Stimulated activated CD4-positive, alpha-beta T cell treated with anti-CD3 and anti-CD28 coated beads, TNF-alpha, amount 100 ng/mL, for 24 hours (primary cell): ENCODE data around the gene TTBK1.

Experiments used
- DNase-seq, 3 experiments: peaks; one replicate each; pipeline ENCODE4 v3.0.0-alpha.2; 2020; ENCODE audit warnings: low read depth in 3 of 3

The TTBK1 gene

DNA sequence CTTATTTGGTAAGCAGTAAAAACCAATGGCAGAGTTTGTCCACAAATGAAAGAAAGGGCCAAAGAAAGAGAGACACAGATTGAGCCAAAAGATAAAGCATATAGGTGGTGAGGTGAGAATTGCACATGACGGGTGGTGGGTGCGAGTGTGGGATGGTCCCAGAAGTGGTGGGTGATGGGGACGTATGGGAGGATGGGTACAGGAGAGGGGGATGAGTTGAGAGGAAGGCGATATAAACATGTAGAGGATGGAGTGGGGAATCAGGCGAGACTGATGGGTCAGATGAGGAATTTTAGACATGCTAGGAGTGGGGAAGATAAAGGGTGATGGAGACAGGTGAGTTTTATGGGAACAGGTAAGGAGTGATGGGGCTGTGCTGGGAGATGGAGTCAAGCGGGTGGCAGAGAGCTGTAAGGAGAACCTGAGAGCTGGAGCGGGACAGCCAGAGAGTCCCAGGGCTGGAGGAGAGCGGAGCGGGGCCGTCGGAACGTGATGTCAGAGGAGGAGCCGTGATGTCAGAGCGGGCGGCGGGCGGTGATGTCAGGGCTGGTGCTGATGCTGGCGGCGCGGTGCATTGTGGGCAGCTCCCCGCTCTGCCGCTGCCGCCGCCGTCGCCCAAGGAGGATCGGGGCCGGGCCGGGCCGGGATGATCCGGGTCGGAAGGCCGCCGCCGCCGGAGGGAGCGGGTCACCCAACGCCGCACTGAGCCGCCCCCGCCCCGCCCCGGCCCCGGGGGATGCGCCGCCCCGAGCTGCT is at the start of gene TTBK1:
TTBK1 (plus strand) TSS at position 574 of the 756 bp plus-strand sequence. CDS start 3,180 bp downstream, outside the sequence.
- DNase-seq: peak in 1 of 3 experiments; percentile 34

DNA sequence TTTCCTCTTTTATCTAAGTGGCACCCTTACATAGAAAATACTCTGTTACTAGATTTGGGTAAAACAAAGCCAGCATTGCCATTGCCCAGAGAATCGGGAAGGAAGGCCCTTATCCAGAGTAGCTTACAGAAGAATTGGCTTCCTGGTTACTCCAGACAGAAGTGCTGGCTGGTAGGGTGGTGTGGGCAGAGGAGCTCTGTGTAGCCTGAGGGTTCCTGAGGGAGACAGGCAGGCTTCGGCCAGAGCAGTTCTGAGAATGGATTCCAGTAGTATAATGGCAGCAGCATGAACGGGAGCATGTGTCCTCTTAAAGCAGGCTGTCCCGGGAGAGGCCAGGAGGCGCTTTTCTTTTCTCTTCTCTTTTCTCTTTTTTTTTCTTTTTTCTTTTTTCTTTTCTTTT is 49.4 kb upstream of the TTBK1 start:
- DNase-seq: no peak

DNA sequence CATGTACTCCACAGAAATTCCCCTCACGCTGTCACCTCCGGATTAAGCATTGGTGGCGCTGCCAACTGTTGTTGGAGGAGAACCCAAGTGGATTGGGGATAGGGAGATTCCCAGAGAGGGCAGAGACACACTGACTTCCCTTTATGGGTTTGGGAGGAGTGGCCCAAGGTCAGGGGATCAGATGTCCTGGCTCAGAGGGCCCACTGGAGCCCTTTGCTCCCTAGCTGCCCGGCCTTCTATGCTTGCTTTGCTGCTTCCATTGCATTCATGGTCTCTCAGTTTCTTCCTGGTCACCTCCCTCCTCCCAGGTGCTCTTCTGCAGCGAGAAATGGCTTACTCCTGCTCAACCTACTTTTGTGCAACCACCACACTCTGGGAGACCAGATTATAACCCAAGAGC is 46.9 kb upstream of the TTBK1 start:
- DNase-seq: no peak

DNA sequence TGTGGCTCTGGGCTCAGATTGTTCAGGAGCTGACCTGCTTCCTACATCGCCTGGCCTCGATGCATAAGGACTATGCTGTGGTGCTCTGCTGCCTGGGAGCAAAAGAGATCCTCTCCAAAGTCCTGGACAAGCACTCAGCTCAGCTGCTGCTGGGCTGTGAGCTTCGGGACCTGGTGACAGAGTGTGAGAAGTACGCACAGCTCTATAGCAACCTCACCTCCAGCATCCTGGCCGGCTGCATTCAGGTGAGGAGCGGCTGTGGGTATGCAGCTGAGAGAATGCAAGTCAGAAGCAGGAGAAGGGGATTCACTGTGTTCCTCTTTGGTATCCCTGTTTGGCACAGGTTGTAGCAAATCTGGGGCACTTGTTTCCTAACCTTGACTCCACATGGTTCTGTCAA is 43.4 kb upstream of the TTBK1 start:
- DNase-seq: no peak

DNA sequence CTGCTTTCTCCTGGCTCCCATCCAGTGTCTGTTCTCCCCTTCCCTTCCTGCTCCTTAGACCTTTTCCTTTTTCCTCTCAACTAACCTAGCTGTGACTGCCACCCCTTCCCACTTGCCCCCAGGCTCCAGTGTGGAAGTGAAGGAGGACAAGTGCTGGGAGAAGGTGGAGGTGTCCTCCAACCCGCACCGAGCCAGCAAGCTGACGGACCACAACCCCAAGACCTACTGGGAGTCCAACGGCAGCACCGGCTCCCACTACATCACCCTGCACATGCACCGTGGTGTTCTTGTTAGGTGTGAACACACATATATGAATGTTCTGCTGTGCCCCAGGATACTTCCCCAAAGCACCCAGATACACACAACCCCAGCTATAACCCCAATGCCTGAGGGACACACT is 42.7 kb upstream of the TTBK1 start:
- no peak for DNase-seq

DNA sequence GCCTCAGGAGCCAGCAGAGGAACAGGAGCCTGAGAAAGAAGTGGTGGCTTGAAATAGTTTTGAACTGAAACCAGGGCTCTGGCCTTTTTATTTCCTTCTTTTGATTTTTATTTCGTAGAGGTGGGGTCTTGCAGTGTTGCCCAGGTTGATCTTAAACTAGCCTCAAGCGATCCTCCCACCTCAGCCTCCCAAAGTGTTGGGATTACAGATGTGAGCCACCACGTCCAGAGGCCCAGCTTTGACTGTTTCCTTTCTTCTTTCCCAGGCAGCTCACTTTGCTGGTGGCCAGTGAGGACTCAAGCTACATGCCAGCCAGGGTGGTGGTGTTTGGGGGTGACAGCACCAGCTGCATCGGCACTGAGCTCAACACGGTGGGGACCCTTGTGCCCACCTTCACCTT is 40.8 kb upstream of the TTBK1 start:
- no peak for DNase-seq

DNA sequence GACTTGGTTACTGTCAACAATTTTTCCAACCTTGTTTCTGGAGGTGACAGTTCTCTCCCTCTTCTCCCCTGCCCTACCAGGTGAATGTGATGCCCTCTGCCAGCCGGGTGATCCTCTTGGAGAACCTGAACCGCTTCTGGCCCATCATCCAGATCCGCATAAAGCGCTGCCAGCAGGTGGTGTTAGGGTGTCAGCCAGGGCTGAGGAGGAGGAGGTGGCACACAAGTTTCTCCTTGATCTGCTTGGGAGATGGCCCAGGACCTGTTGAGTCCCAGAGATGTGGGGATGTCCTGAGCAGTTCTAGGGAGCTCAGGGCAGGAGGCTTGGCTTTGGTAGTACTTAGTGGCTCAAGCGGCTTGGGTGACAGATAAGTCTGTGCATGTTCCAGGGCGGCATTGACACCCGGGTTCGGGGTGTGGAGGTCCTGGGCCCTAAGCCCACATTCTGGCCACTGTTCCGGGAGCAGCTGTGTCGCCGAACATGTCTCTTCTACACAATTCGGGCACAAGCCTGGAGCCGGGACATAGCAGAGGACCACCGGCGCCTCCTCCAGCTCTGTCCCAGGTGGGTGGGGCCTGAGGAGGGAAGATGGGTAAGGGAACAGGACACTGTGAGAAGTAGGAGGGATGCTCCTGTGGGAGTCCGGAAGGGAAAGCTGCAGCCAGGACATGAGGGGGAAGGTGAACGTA is 40.1 kb upstream of the TTBK1 start:
- DNase-seq: no peak

DNA sequence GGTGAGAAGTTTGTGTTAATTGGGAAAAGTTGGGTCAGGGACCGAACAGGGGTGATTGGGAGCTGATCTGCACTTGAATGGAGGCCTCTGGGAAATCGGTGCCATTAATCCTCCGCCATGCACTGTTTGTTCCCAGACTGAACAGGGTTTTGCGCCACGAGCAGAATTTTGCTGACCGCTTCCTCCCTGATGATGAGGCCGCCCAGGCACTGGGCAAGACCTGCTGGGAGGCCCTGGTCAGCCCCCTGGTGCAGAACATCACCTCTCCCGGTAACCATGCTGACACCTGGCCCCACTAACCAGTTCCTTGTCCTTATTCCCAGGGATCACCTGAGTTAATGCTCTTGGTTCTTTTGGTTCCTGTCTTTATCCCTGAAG is 39.6 kb upstream of the TTBK1 start:
- DNase-seq: no peak

DNA sequence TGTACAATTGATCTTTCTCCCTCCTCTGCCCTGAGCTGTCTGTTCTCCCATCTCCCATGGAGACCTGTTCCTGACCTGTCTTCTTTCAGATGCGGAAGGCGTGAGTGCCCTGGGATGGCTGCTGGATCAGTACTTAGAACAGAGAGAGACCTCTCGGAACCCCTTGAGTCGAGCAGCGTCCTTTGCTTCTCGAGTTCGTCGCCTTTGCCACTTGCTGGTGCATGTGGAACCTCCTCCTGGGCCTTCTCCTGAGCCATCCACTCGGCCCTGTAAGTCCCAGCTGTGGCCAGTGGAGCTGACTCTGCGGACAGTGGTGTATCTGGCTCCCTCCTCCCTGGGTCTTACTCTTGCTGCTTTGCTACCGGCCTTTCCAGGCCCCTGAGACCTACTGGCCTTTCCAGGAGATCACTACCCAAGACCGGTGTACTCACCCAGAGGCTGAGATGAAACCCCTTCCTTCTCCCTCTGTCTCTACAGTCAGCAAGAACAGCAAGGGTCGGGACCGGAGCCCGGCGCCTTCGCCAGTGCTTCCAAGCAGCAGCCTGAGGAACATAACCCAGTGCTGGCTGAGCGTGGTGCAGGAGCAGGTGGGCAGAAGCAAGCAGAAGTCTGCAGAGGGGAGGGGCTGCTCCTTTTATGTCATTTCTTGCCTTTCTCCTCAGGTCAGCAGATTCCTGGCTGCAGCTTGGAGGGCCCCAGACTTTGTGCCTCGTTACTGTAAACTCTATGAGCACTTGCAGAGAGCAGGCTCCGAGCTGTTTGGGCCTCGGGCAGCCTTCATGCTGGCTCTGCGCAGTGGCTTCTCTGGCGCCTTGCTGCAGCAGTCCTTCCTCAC is 38.8 kb upstream of the TTBK1 start:
- no peak for DNase-seq

DNA sequence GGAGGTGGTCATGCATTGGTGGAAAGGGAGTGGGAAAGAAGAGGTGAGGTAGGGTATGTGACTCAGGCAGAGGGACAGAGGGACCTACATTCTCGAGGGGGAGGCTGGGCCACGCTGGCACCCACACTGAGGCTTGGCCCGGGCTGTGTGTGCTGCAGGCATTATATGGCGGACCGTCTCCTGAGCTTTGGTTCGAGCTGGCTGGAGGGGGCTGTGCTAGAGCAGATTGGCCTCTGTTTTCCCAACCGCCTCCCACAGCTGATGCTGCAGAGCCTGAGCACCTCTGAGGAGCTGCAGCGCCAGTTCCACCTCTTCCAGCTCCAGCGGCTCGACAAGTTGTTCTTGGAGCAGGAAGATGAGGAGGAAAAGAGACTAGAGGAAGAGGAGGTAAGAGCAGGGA is 37.4 kb upstream of the TTBK1 start:
- DNase-seq: no peak

DNA sequence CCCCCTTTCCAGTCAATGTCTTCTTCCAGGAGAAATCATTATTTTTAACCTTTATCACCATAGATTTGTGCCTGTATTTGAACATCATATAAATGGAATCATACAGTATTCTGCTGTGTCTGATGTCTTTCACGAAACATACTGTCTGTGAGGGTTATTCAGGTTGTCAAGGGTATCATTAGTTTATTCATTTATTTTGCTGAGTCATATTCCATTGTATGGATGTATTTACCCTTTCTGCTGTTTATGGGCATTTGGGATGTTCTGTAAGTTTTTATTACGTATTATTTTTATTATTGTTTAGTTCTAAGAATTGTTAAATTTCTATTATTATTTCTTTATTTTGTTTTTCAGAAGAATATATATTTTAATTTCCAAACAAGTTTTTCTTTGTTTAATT is 36.0 kb upstream of the TTBK1 start:
- no peak for DNase-seq

DNA sequence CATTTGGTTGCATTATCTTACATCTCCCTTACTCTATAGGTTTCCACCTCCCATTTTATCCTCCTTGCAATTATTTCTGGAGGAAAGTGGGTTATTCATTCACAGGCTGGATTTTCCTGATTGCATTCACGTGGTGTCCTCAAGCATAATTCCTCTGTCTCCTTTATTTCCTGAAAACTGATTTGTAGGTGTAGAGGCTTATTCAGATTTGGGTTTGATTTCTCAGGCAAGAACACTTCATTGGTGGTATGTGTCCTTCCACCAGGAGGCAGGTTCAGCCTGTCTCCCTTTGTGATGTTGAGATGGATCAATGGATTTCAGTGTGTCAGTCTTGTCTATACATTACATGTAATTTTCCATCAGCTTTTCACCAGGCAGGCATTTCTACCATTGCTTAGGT is 31.3 kb upstream of the TTBK1 start:
- no peak for DNase-seq

DNA sequence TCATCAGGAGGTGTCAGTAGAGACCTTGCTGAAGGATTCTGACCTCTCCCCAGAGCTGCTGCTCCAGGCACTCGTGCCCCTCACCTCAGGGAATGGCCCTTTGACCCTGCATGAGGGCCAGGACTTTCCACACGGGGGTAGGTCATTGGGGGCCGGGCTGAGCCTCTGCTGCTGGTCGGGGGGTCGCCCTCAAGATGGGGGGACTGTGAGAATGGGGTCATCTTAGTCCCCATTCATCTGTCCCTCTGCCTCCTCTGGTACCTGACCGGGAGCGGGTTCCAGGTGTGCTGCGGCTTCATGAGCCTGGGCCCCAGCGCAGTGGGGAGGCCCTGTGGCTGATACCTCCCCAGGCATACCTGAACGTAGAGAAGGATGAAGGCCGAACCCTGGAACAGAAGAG is 29.9 kb upstream of the TTBK1 start:
- no peak for DNase-seq

DNA sequence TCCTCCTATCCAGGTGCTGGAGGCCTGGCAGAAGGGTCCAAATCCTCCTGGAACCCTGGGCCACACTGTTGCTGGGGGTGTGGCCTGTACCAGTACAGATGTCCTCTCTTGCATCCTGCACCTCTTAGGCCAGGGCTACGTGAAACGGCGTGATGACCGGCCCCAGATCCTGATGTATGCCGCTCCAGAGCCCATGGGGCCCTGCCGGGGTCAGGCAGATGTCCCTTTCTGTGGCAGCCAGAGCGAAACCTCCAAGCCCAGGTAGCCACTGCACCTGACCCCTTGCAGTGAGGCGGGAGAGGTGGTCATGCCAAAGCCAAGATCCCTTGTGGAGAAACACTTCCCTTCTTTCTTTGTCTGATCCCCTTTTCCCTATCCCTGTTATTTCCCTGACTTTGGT is 28.2 kb upstream of the TTBK1 start:
- no peak for DNase-seq

DNA sequence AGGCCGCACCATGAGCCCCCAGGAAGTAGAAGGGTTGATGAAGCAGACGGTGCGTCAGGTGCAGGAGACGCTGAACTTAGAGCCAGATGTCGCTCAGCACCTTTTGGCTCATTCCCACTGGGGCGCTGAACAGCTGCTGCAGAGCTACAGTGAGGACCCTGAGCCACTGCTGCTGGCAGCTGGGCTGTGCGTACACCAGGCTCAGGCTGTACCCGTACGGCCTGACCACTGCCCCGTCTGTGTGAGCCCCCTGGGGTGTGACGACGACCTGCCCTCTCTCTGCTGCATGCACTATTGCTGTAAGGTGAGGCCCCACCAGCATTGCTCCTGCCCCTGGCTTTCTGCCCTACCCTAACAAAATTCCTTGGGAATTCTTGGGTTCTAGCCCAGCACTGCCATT is 27.1 kb upstream of the TTBK1 start:
- no peak for DNase-seq

DNA sequence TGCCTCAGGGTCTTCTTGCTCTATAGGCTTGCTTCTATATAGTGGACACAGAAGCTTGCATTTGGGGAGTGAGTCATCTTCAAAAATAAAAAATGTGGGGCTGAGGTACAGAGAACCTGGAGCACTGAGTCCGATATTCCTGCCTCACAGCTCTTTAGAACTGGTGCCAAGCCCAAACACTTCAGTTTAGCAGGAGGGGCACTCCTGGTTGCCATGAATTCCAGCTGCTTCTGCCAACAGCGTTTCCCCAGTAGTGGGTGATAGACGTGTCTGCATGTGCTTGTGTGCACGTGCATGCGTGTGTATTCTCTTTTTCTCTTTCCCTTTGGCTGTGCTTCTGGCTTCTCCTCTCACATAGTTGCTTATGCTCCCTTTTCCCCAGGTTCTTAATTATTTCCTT is 25.9 kb upstream of the TTBK1 start:
- no peak for DNase-seq

DNA sequence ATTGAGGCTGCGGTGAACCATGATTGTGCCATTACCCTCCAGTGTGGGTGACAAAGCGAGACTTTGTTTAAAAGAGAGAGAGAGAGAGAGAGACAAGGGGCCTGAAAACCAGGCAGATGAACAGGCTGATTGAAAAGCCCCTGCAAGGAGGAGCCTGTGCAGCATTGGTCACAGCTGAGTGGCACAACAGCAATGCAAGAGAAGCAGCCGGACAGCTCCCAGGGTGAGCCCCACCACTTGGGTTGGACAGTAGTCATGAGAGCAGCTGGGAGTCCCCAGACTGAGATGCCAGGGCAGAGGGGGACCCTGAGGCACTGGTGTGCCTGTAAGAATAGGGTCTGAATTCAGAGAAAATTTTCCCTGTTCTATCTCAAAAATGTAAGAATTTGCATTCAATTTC is 24.2 kb upstream of the TTBK1 start:
- no peak for DNase-seq

DNA sequence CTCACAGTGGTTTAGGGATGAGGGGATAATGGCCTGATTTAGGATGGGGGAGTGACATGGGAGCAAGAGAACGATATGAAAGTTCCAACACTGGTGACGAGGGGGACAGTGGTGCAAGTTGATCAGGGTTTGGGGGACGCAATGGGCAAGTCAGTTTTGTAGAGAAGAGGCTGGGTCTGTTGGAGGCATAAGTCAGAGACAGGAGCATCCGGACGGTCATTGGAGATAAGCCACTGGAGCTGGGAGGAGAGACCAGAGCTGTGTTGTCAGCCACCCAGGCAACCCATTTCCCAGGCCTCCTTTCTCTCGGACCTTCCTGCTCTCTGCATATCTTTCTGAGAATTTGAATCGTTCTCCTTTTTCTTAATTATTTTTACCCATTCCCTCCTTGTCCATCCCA is 23.5 kb upstream of the TTBK1 start:
- DNase-seq: no peak

DNA sequence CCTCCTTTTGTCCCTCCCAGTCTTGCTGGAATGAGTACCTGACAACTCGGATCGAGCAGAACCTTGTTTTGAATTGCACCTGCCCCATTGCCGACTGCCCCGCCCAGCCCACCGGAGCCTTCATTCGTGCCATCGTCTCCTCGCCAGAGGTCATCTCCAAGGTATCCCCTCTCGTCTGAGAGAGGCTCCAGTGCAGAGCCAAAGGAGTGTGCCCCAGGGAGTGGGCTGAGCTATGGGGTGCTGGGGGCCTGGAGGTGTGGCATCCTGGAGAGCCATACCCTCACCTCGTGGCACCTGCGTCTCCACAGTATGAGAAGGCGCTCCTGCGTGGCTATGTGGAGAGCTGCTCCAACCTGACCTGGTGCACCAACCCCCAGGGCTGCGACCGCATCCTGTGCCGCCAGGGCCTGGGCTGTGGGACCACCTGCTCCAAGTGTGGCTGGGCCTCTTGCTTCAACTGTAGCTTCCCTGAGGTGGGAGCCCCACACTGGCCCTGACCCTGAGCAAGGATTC is 22.8 kb upstream of the TTBK1 start:
- DNase-seq: no peak

DNA sequence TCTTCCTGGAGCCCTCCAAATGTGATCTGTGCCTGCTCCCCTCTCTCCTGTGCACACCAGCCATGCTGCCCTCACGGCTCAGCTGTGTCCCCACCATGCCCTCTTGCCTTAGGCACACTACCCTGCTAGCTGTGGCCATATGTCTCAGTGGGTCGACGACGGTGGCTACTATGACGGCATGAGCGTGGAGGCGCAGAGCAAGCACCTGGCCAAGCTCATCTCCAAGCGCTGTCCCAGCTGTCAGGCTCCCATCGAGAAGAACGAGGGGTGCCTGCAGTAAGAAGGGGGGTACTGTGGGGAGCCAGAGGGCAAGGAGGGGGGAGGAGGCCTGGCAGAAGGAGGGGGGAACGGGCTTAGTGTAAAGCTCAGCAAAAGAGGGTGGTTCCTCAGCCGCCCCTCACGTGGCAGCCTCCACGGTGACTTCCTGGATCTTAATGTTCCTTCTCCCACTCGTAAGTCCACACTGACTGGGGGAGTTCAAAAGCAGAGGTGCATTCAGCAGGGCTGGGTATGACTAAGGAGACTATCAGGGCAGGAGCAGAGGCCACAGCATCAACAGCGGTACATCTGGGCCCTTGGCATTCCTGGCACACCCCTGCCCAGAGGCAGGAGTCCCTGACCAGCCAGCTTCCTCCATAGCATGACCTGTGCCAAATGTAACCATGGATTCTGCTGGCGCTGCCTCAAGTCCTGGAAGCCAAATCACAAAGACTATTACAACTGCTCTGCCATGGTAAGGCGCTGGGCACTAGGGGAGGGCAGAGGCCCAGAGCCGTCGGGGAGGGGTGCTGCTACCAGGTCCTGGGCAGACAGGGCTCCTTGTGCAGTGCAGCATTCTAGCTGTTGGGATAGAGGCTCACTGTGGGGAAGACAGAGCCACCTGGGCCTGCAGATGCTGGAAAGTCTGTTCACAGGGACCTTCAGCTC is 22.0 kb upstream of the TTBK1 start:
- DNase-seq: no peak

DNA sequence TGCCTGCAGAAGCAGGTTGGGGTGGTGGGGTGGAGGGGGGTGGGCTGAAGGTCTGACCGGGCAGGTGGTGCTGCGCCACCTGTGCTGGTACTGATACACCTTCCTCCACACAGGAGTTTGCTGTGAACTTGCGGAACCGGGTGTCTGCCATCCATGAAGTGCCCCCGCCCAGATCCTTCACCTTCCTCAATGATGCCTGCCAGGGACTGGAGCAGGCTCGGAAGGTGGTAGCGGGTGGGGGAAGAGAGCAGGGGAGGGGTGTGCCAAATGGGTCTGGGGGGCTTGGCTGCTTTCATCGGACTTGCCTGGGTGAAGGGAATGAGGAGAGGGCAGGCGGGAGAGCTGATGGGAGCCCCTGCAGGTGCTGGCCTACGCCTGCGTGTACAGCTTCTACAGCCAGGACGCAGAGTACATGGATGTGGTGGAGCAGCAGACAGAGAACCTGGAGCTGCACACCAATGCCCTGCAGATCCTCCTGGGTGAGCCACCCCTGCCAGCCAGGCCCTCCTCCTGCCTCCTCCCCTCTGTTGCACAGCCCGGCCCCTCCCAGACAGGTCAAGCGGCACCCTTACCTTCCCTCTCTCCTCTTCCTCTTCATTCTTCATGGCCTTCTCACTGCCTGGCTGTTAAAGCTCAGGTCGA is 20.7 kb upstream of the TTBK1 start:
- no peak for DNase-seq
